ENCODE data around the gene SSBP4.
"Not testable (repeated sequence)": the region's sequence is repeated elsewhere in the genome, so short reads cannot be mapped to it uniquely, and the experiment has no call there.

SSBP4 gene

DNA sequence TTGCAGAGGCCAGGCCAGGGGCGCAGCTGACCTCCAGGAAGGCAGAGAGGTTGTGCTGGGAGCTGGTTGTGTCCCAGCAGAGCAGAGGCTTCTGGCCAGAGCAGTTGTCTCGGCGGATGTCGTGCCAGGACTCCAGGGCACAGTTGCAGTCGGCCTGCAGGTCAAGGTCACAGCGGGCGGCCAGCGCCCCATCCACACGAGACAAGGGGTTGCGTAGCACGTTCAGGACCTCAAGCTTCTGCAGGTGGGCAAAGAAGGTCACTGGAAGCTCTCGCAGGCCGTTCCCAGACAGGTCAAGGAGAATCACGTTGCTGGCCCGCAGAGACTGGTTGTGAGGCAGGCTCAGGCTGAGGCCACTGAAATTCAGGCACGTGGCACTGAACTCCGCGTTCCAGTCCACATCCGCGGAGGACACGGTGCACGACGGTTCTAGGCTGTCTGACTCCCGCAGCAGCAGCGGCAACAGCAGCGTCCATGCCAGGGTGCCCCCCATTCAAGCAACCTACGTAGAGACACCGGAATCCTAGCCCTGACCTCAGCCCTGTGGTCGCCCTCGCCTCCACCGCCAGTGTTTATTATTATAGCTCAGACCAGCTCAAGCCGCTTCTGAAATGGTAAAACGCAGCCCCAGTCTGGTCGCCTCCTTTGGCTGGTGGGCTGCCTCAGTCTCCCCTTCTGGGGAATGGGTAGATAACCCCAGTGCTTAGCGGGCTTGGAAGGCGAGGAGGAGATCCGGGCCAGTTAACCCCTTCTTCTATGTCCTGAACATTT, 22.5 kb upstream of the SSBP4 start:
- no peak for DNase-seq

DNA sequence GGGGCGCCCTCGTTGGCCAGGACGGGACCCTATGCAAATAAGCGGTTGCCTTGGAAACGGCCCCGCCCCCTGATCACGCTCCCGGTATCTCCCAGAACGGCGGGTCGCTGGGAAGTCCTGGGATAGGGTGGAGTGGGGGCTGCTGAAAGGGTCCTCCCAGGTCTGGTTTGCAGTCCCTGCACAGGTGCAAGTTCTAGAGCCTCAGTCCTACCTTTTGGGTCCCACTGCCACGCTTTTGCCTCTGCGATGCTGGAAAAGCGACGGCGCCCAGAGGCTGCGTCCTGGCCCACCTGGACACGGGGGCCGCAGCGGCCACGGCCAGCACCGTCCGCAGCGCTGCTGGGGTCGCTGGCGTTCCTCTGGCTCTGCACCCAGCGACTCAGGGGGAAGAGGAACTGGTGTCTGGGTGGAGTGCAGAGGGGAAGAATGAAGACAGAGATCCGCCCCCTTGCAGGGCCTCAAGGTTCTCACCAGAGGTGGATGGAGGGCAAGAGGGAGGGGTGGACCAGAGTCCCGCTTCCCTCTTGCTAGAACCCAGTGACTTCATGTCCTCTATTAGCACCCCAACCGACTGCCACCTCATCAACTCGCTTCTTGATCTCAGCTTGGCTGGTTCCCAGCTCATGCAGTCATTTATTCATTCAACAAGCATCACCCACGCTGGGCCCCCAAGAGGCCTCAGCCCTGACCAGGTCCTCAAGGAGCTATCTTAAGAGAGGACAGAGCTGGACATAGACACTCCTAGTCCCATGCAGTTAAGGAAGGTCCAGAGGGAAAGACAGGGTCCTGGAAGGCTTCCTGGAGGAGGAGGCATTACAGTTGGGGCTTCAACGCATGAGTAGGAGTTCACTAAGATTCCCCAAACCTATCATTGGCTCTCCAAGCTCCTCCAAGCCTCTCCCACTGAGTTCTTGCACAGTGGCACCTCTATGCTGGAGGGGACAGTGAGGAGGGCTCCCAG, 21.7 kb upstream of the SSBP4 start, which contains the start of gene LRRC25:
Gene LRRC25, minus strand, starts transcription at position 381 of the 961 bp plus-strand sequence. CDS start 659 bp downstream, outside the sequence.
- DNase-seq, result no peak

DNA sequence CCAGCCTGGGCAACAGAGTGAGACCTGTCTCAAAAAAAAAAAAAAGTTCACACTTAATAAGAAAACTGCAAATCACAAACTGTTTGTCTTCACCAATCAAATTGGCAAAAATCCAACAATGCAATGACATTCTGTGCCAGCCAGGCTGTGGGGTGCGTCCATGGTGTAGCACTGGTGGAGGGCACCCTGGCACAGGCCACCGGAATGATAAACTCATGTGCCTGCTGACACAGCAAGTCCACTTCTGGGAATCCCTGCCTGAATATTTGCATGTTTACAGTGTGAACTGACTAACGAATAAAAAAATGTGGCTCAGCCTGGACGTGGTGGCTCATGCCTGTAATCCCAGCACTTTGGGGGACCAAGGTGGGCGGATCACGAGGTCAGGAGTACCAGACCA, 20.2 kb upstream of the SSBP4 start:
- peak; percentile 25 for DNase-seq

DNA sequence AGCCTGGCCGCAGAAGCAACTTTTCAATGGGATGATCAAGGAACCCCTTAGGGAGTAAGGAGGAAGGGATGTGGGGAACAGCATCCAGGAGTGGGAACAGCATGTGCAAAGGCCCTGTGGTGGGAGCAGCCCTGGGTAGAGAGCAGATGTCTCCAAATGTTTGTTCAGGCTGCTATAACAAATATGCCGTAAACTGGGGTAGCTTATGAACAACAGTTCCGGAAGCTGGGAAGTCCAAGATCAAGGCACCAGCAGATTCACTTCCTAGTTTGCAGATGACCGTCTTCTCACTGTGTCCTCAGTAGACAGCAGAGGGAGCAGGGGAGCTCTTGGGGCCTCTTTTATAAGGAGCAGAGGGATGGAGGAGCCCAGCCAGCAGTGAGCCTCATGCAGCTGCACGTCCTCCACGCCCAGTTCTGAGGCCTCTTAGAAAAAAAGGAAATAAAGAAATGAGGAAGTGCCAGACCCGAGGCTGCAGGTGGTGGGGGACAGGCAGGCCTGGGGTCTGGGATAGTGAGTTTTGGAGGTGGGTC, 17.6 kb upstream of the SSBP4 start:
- DNase-seq, result no peak

DNA sequence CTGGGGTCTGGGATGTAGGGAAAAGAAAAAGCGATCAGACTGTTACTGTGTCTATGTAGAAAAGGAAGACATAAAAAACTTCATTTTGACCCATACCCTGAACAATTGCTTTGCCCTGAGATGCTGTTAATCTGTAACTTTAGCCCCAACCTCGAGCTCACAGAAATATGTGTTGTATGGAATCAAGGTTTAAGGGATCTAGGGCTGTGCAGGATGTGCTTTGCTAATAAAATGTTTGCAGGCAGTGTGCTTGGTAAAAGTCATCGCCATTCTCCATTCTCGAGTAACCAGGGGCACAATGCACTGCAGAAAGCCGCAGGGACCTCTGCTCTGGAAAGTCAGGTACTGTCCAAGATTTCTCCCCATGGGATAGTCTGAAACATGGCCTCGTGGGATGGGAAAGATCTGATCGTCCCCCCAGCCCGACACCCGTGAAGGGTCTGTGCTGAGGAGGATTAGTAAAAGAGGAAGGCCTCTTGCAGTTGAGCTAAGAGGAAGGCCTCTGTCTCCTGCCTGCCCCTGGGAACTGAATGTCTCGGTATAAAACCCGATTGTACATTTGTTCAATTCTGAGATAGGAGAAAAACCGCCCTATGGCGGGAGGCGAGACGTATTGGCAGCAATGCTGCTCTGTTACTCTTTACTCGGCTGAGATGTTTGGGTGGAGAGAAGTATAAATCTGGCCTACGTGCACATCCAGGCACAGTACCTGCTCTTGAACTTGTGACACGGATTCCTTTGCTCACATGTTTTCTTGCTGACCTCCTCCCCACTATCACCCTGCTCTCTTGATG, 16.5 kb upstream of the SSBP4 start:
- DNase-seq, result not testable (repeated sequence)

DNA sequence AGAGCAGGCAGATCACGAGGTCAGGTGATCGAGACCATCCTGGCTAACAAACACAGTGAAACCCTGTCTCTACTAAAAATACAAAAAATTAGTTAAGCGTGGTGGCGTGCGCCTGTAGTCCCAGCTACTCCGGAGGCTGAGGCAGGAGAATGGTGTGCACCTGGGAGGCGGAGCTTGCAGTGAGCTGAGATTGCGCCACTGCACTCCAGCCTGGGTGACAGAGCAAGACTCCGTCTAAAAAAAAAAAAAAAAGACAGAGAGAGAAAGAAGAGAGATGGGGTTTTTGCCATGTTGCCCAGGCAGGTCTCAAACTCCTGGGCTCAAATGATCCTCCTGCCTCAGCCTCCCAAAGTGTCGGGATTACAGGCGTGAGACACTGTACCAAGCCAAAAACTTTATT, 13.4 kb upstream of the SSBP4 start:
- DNase-seq, result not testable (repeated sequence)

DNA sequence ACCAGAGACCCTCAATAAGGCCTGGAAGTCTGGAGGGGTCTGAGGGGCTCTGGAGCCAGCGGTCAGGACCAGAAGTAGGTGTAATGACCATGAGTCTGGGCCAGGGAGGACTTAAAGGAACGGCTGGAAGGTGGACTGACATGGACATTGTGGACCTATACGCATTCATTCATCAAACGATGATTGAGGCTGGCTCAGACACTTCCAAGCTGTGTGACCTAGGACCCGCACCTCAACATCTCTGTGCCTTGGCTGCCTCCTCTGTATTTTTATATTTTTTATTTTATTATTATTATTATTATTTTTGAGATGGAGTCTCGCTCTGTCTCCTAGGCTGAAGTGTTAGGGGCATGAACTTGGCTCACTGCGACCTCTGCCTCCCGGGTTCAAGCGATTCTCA, 12.4 kb upstream of the SSBP4 start:
- no peak for DNase-seq

DNA sequence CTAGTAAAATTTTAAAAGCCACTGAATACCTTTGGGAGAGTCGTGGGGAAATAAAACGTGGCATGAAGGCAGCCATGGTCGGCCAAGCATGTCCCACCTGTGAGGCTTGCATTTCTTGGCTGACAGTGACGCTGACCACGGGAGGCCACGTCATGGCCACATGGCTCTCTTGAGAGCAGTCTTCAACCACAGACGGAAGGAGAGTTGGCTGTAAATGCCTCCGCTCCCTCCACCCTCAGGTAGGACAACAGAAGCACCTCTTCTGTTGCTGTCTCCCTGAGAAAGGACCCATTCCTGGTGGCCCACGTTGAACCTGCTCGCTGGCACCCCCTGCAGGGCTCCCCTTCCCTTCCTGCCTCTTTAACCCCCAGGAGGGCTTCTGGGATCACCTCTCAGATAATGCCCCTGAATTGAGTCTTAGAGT, 11.1 kb upstream of the SSBP4 start:
- DNase-seq, result no peak

DNA sequence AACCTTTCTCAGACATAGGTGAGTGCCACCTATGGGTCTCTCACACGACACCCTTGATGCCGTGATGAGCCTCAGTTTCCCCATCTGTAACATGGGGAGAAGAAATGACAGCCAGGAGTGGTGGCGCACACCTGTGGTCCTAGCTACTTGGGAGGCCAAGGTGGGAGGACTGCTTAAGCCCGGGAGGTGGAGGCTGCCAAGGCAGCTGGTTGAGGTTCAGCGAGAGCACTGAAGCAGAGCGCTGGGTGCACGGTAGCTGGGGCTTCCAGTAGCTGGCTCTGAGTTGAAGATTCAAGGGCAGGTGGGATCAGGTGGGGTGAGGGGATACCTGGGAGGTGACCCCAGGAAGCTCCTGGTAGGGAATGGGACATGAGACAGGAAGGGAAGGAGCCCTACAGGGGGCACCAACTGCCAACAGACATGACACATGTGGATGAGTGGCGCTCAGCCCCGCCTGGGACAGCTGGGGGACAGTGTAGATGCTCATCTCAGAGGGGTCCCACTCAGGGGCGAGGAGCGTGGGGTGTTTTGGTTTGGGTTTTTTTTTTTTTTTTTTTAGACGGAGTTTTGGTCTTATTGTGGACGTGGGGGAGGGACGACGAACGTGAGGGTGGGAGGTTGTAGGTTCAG, 6.5 kb upstream of the SSBP4 start:
- no peak for DNase-seq

DNA sequence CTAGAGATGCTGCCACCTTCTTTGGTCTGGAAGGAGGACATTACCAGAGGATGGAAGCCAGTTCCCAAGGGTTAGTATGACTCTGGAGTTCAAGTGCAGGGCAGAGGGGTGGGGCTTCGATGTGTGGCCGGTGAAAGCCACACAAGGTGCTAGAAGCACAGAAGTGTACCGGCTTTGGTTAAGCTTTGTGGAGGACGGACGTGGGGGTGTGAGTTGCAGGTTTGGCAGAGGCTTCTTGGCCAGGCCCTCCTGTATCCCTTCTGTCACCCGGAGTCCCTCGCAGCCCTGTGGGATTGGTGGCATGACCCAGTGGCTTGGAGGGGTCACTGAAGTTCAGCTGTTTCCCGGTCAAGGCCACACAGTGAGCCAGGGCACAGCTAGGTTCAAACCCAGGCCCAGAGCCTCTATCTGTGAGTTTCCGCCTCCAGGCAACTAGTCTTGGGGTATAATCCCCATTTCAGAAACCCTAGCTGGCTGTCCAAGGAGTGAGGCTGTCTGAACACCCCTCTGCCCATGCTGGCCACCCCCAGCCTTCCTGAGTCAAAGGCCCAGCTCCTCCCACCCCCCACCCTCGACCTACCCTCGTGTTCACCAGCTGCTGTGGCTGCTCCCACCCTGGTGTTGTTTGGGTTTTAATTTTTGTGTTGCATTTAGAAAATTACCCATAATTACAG, 4.6 kb upstream of the SSBP4 start:
- DNase-seq, result peak; percentile 48

DNA sequence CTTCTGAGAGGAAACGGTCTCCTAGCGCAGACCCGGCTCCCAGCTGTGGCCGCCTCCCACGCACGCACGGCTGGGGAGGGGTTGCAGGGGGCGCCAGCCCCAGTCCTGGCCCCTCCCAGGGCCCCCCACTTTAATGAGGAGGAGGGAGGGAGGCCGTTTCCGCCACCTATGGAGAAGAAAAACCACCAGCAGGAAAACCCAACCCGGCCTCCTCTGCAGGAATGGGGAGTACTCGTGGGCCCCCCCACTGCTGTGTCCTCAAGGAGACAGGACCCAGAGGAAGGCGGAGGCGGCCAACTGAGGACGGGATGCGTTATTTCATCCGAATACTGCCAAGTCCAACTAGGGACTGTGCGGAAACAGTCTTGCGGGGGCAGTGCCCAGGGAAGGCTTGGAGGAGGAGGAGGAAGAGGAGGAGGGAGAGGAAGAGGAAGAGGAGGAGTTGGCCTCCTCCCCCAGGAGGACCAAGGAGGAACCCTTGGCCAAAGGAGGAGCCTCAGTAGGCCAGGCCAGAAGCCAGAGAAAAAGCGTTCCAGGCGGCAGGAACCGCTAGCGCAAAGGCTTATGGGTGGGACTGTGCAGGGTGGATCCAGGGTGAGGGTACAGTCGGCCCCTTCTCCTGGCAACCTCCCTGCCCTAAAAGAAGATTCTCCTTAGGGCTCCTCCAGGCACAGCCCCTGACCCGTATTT, 3.9 kb upstream of the SSBP4 start:
- DNase-seq, result no peak

DNA sequence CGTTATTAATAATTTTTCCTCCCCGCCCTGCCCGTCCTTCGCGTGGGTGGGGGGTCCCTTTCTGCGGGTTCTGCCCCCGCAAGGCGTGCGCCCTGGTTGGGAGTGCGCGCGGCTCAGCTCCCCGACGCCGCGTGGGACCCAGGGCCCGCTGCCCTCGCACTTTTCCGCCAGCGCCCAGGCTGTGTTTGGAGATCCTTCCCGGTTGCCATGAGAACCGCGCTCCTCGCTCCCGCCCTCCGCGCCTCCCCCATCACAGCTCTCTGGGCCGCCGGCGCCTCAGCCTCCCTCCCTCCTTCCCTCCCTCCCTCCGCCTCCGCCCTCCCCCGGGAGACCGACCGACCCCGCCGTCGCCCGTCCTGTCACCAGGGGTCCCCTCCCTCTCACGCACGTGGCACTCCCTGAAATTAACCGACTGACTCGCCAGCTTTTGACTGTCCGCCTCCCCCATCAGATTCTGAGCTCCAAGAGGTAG, 2.4 kb upstream of the SSBP4 start:
- DNase-seq, result peak; percentile 77

DNA sequence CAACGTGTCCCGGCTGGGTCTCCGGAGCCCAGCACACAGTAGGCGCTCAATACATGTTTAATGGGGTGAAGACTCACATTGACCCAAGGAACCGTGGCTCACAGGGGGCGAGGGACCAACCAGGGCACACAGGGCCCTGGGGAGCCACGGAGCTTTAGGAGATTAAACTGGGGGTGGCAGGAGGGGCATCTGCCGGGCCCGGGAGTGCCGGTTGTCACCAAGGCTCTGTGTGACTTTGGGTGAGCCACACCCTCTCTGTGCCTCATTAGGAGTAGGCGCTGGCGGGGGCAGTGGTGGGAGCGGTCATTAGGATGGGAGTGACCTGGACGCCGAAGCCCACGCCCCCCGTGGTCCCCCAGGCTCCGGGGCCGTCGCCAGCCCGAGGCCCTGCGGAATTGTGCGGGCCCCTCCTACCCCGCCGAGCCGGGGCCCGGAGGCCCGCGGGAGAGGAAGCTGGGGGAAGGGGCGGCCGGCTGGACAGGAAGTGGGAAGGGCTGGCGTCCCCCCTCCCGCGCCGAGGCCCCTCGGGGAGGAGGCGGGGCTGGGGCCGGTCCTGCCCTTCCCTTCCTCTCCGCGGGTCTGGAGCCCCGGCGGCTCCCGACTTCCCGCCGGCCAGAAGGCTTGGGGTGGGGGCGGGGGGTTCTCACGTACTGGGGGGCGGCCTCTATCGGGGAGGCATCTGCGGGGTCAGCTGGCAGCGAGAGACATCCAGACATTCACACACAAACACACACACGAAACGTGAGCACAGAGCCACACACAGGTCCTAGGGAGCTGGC, 1.8 kb upstream of the SSBP4 start:
- DNase-seq, result peak; percentile 17

DNA sequence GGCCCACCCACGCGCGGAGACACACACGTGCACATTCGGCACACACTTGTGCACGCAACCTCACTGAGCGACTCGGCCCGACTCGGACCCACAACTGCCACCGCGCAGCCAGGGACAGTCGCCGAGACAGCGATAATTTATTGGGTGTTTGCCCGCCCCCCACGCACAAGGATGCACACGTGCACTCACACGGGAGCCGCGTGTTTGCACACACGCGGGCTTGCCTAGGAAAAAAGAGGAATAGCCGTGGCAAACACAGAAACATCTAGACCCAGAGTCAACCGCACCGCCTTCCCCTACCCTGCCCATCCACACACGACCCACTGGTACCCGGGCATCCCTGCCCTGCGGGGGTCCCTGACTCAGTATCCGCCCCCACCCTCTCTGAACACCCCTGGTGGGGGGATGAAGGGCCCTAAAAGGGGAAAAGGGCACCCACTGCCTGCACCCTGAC, 1.1 kb upstream of the SSBP4 start:
- no peak for DNase-seq

DNA sequence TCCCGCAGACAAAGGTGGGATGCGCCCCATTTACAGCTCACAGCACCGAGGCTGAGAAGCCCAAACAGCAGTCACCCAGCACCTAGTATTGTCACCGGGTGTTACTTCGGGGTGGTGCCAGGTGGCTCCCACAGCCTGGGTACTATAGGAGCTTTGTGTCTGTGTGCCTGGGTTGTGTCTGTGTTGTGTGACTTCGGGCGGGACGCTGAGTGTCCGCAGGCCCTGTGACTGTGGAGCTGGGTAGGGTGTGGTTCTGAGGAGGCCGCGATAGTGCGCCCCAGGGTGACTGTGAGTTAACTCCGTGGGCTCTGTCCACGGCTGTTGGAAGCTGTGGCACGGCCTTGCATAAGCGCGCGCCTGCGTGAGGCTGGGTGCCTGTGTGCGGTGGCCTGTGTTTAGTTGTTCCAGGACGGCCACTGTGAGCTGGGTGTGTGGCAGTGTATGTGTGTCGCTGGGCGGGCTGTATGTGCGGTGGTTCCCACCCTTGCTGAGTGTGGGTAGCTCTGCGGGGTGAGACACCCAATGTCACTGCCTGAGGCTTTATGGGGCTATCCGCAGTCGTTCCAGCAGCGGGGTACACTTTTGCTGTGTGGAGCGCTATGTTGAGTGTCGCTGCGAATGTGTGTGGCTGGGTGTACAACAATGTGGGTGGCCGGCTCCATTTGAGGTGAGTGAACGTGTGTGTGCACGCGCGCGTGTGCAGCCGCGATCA, 559 bp upstream of the SSBP4 start:
- DNase-seq, result no peak

DNA sequence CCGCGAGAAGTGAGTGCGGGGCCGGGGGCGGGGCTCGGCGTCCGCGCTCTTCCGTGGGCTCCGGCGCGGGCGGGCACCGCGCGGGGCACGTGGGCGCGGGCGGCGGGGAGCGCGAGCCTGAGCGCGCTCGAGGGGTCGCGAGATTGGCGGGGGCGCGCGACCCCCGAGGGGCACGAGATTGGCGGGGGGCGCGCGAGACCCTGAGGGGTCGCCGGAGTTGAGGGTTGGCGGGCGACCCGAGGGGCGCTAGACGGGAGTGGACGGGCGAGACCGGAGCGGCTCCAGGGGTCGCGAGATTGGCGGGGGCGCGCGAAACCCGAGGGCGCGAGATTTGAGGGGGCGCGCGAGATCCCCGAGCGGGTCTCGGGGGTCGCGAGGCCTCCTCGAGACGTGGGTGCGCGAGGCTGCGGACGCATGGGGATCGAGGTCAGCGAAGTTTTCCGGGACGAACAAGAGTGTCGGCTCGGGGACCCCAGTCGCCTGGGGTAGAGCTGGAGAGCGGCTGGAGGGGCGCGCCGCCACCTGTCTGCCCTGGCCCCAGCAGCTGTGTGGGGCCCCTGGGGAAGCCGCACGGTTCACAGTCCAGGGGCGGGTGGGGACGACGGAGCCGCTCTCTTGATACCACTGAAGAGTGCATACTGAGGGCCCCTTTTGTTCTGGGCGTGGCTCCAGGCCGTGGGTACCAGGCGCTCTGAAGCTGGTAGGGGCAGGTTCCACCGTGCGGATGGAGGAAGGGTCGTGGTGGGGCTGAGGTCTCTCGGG, 682 bp downstream of the SSBP4 start:
- DNase-seq, result no peak

DNA sequence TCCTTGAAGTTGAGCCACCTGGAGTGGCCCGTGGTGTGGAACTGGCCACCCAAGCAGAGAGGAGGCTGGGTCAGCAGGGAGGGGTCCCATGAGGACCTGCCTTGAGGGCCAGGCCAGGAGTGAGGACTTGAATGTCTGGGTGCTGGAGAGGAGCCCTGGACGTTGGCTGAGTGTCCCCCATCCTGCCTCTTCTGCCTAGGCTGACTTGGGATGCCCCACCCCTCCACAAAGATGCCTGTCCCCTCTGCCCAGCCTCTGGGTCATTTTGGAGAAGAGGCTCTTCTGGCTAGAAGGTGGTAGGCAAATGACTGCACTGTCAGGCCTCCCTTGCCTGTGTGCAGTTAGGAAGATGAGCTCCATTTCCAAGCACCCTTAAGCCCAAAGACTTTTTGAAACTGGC, 1.7 kb downstream of the SSBP4 start:
- DNase-seq, result no peak

DNA sequence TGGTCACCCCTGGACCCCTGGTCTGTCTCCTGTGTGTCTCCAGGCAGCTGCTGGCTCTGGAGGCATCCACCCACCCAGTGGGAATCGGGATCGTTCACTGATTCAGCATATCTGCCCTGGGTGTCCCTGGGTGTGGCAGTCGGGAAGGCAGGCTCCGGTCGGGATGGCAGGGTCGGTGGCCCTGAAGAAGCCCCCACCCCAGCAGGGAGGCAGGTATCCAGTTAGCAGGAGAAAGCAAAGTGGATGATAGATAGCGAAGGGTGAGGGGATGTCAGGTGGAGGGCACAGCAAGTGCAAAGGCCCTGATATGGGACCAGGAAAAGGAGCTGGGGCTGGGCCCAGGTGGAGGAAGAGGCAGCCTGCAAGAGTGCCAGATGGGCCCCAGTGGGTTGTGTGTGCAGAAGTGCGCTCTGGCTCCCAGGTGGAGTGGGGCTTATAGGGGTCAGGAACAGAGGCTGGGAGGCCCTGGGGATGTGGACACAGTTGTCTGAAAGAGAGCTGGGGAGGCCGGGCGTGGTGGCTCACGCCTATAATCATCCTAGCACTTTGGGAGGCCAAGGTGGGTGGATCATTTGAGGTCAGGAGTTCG, 2.3 kb downstream of the SSBP4 start:
- no peak for DNase-seq
